IMR-90 (cell line): ENCODE data around the gene DNMT3B. TPM values are rescaled to one million over a fixed set of nuclear protein-coding genes. Genes with fewer than 3 reads are reported as not detected.

ENCODE experiments used
- ATAC-seq: fragments of 200-7000 bp; cut with Tn5 transposase; 2 replicates; pipeline ENCODE4 v1.9.1; 2020; ENCODE audit warnings: low read depth, mild to moderate bottlenecking, moderate library complexity
- BruUV-seq: library from RNA; stranded (reverse); fragments of 400-500 nt; replicated peaks from 2 replicates; lab custom pipeline; 2021; lab: Mats Ljungman, UMichigan
- CTCF ChIA-PET: fragments of 300-600 bp; formaldehyde crosslinking; extraction: SDS; loops from one replicate; lab custom pipeline; 2021; ENCODE audit warnings: antibody characterized with exemption; lab: Yijun Ruan, JAX
- POLR2A ChIA-PET: fragments of 300-600 bp; sonication (Branson Sonifier 250); formaldehyde crosslinking; loops from one replicate; lab custom pipeline; 2022; ENCODE audit warnings: antibody characterized with exemption; ENCODE audit not compliant: unreplicated experiment; lab: Charles Lee
- DNase-seq: peaks from one replicate; pipeline ENCODE4 v3.0.0; 2013
- H2AFZ ChIP-seq: replicated peaks from 2 replicates; pipeline ENCODE3; 2013; ENCODE audit warnings: low read length, mild to moderate bottlenecking; ENCODE audit not compliant: poor library complexity
- H2AK5ac ChIP-seq: 2 replicates; pipeline ENCODE4 v1.6.1; 2013; ENCODE audit warnings: low read depth, low read length, inconsistent platforms
- H2AK9ac ChIP-seq: replicated peaks from 2 replicates; pipeline ENCODE3; 2013; ENCODE audit warnings: mild to moderate bottlenecking, low read depth, low read length, moderate library complexity; ENCODE audit not compliant: poor library complexity
- H2BK120ac ChIP-seq: 2 replicates; pipeline ENCODE4 v1.6.1; 2013; ENCODE audit warnings: low read depth, low read length, inconsistent platforms
- H2BK15ac ChIP-seq: 3 replicates; pipeline ENCODE4 v1.6.1; 2013; ENCODE audit warnings: low read depth, low read length, inconsistent platforms
- H2BK20ac ChIP-seq: 2 replicates; pipeline ENCODE4 v1.6.1; 2013; ENCODE audit warnings: low read depth, mild to moderate bottlenecking, inconsistent platforms, low read length, moderate library complexity
- H2BK5ac ChIP-seq: 2 replicates; pipeline ENCODE4 v1.6.1; 2013; ENCODE audit warnings: mild to moderate bottlenecking, low read depth, low read length, inconsistent platforms; ENCODE audit not compliant: poor library complexity, severe bottlenecking
- H3K14ac ChIP-seq: replicated peaks from 2 replicates; pipeline ENCODE4 v1.6.1; 2013; ENCODE audit warnings: low read depth, low read length, inconsistent platforms
- H3K18ac ChIP-seq: 2 replicates; pipeline ENCODE4 v1.6.1; 2013; ENCODE audit warnings: low read depth, low read length, control low read depth
- H3K23ac ChIP-seq: 2 replicates; pipeline ENCODE4 v1.6.1; 2013; ENCODE audit warnings: low read depth, low read length, inconsistent platforms
- H3K27ac ChIP-seq: 2 replicates; pipeline ENCODE4 v1.5.1; 2013; ENCODE audit warnings: mild to moderate bottlenecking, control low read depth, low read length; ENCODE audit not compliant: insufficient read depth
- H3K27me3 ChIP-seq: 2 replicates; pipeline ENCODE4 v1.6.1; 2013; ENCODE audit warnings: low read length; ENCODE audit not compliant: control insufficient read depth, insufficient read depth
- H3K36me3 ChIP-seq: 2 replicates; pipeline ENCODE4 v1.6.1; 2013; ENCODE audit warnings: low read length, mixed read lengths; ENCODE audit not compliant: control insufficient read depth, insufficient read depth
- H3K4ac ChIP-seq: 2 replicates; pipeline ENCODE4 v1.6.1; 2013; ENCODE audit warnings: low read depth, low read length, inconsistent platforms
- H3K4me1 ChIP-seq: 2 replicates; pipeline ENCODE4 v1.6.1; 2013; ENCODE audit warnings: low read length, mixed read lengths; ENCODE audit not compliant: control insufficient read depth, insufficient read depth
- H3K4me2 ChIP-seq: 2 replicates; pipeline ENCODE4 v1.6.1; 2013; ENCODE audit warnings: low read depth, mild to moderate bottlenecking, control low read depth, low read length, moderate library complexity
- H3K4me3 ChIP-seq: 2 replicates; pipeline ENCODE4 v1.5.1; 2013; ENCODE audit warnings: low read depth, mild to moderate bottlenecking, control low read depth, low read length, moderate library complexity; ENCODE audit not compliant: insufficient read depth
- H3K56ac ChIP-seq: 2 replicates; pipeline ENCODE4 v1.6.1; 2013; ENCODE audit warnings: low read length, inconsistent platforms; ENCODE audit not compliant: insufficient read depth; ENCODE audit errors: extremely low read depth
- H3K79me1 ChIP-seq, 2 experiments: 2 replicates each; pipeline ENCODE4 v1.6.1; 2013; ENCODE audit warnings: low read length in 2 of 2, inconsistent platforms in 1 of 2, low read depth in 1 of 2
- H3K9ac ChIP-seq: 2 replicates; pipeline ENCODE4 v1.6.1; 2013; ENCODE audit warnings: low read depth, low read length, control low read depth
- H3K9me1 ChIP-seq: 2 replicates; pipeline ENCODE4 v1.6.1; 2013; ENCODE audit warnings: low read length, inconsistent platforms; ENCODE audit not compliant: insufficient read depth
- H3K9me3 ChIP-seq: 2 replicates; pipeline ENCODE4 v1.6.1; 2013; ENCODE audit warnings: low read length; ENCODE audit not compliant: control insufficient read depth, insufficient read depth
- H4K20me1 ChIP-seq: 2 replicates; pipeline ENCODE4 v1.6.1; 2013; ENCODE audit warnings: low read length, inconsistent platforms; ENCODE audit not compliant: insufficient read depth
- H4K5ac ChIP-seq: 2 replicates; pipeline ENCODE4 v1.6.1; 2013; ENCODE audit warnings: mild to moderate bottlenecking, low read depth, low read length, control low read depth
- H4K8ac ChIP-seq, 2 experiments: 2 replicates each; pipeline ENCODE4 v1.6.1; 2013; ENCODE audit warnings: low read depth in 2 of 2, low read length in 2 of 2, control low read depth in 1 of 2, inconsistent platforms in 1 of 2
- H4K91ac ChIP-seq: 2 replicates; pipeline ENCODE4 v1.6.1; 2013; ENCODE audit warnings: low read depth, low read length, inconsistent platforms; ENCODE audit not compliant: insufficient read depth
- BHLHE40 ChIP-seq: fragments of 150-350 bp; IDR thresholded peaks from 2 replicates; pipeline ENCODE4 v1.6.1; 2016; ENCODE audit warnings: mild to moderate bottlenecking, low read depth, low read length
- CHD1 ChIP-seq: IDR thresholded peaks from 2 replicates; pipeline ENCODE4 v1.6.1; 2012; ENCODE audit warnings: low read depth, low read length, improper control_type of control experiment
- CTCF ChIP-seq: conservative IDR thresholded peaks from 2 replicates; pipeline ENCODE4 v1.5.1; 2012; ENCODE audit warnings: mild to moderate bottlenecking, low read depth, low read length, improper control_type of control experiment
- ELK1 ChIP-seq: fragments of 150-350 bp; IDR thresholded peaks from 2 replicates; pipeline ENCODE4 v1.6.1; 2016; ENCODE audit warnings: low read depth, mild to moderate bottlenecking, low read length, moderate library complexity, borderline replicate concordance
- FOS ChIP-seq: fragments of 150-350 bp; IDR thresholded peaks from 2 replicates; pipeline ENCODE4 v1.6.1; 2016; ENCODE audit warnings: low read depth, low read length
- MAZ ChIP-seq: IDR thresholded peaks from 2 replicates; pipeline ENCODE4 v1.6.1; 2012; ENCODE audit warnings: low read depth, mild to moderate bottlenecking, low read length, improper control_type of control experiment, moderate library complexity, borderline replicate concordance
- NFE2L2 ChIP-seq: fragments of 150-350 bp; IDR thresholded peaks from 2 replicates; pipeline ENCODE4 v1.6.1; 2016; ENCODE audit warnings: low read depth, mild to moderate bottlenecking, low read length
- POLR2A ChIP-seq: IDR thresholded peaks from 2 replicates; pipeline ENCODE4 v1.6.1; 2012; ENCODE audit warnings: mild to moderate bottlenecking, low read depth, low read length
- RCOR1 ChIP-seq: IDR thresholded peaks from 2 replicates; pipeline ENCODE4 v1.6.1; 2012; ENCODE audit warnings: mild to moderate bottlenecking, low read length, improper control_type of control experiment; ENCODE audit not compliant: insufficient replicate concordance
- RFX5 ChIP-seq: IDR thresholded peaks from 2 replicates; pipeline ENCODE4 v1.8.0; 2012; ENCODE audit warnings: low read depth, mild to moderate bottlenecking, low read length, moderate library complexity
- SMC3 ChIP-seq: fragments of 150-350 bp; IDR thresholded peaks from 2 replicates; pipeline ENCODE4 v1.6.1; 2016; ENCODE audit warnings: low read depth, mild to moderate bottlenecking, antibody characterized with exemption, low read length, moderate library complexity
- USF2 ChIP-seq: fragments of 150-350 bp; IDR thresholded peaks from 2 replicates; pipeline ENCODE4 v1.6.1; 2017; ENCODE audit warnings: mild to moderate bottlenecking, antibody characterized with exemption, low read length, low read depth
- WGBS, 2 experiments: methylation state at CpG; one replicate each; pipeline versions ENCODE4 v1.1.5 to v1.1.7; 2013; ENCODE audit warnings: missing lambda C conversion rate in 2 of 2; ENCODE audit not compliant: insufficient read length in 1 of 2; ENCODE audit errors: extremely low coverage in 2 of 2; 5-methylcytosine and 5-hydroxymethylcytosine counted together
- dilution Hi-C: fragments of 300-500 bp; cut with HindIII; formaldehyde crosslinking; loops from one replicate; pipeline ENCODE4 v1.14.3; 2018; ENCODE audit warnings: low sequenced_read_pairs; ENCODE audit not compliant: unreplicated experiment
- in situ Hi-C: fragments of 300-500 bp; cut with MboI; formaldehyde crosslinking; loops from 3 replicates; pipeline ENCODE4 v1.14.3; 2019; ENCODE audit warnings: low sequenced_read_pairs, inconsistent platforms, mixed read lengths
- intact Hi-C: fragments of 100-400 bp; cut with micrococcal nuclease; formaldehyde crosslinking; loops from 2 replicates; pipeline ENCODE4 v1.10.0; 2022
- polyA plus RNA-seq, 3 experiments: library from polyadenylated mRNA; depleted of rRNA; stranded (reverse); fragments of >200 nt; gene quantifications; 2 replicates each; pipeline ENCODE4 v1.2.3, GENCODE V29; 2012; ENCODE audit warnings: low replicate concordance in 1 of 3
- total RNA-seq: library from RNA; depleted of rRNA; stranded (reverse); fragments of >200 nt; gene quantifications from 2 replicates; pipeline ENCODE4 v1.2.3, GENCODE V29; 2012

The DNMT3B gene
- total and polyA plus RNA-seq, 2 of the 4 experiments (the other 2 are of a cell fraction) = 1.3 to 1.9 TPM

GRCh38 chr20:32848846-32849245 is 86.7 kb downstream of the DNMT3B start:
- Histone ChIP-seq H4K5ac (no peak overlapping the region), H4K20me1 (peaks cover 26% of the 10 kb centered on the region), H2AFZ (no peak overlapping the region), H3K9ac (no peak overlapping the region), H3K79me1 (peaks cover 28 to 72% of the 10 kb centered on the region in 2 experiments), H4K91ac (no peak overlapping the region), H2AK9ac (no peak overlapping the region), H3K9me3 (no peaks in the 10 kb centered on the region), H3K14ac (no peak overlapping the region), H3K4ac (no peak overlapping the region), H2BK5ac (no peak overlapping the region), H2AK5ac (no peak overlapping the region), H3K56ac (no peak overlapping the region), H3K4me1 (peaks cover 3% of the 10 kb centered on the region; the same call in 1 of the 2 replicates), H3K4me3 (no peak overlapping the region), H4K8ac (no peak overlapping the region), H2BK20ac (no peak overlapping the region), H2BK15ac (no peak overlapping the region), H3K23ac (no peak overlapping the region), H2BK120ac (no peak overlapping the region), H3K18ac (no peak overlapping the region), H3K36me3 (peaks cover 34% of the 10 kb centered on the region), H3K4me2 (no peak overlapping the region), H3K27ac (no peak overlapping the region), H3K27me3 (no peaks in the 10 kb centered on the region), H3K9me1 (peaks cover 8% of the 10 kb centered on the region; the same call in 1 of the 2 replicates)
- ChIA-PET CTCF (no interaction called here), POLR2A (no interaction called here)
- DNase-seq = no peak
- in situ Hi-C loops (no loop called here), dilution Hi-C loops (no loop called here), intact Hi-C loops (no loop called here)
- WGBS, 2 experiments = no CpG with 5 or more reads among the region's 6 CpGs
- ATAC-seq = no peak
- no TSS peak for BruUV-seq
- TF ChIP-seq BHLHE40 (no peak), SMC3 (no peak), RFX5 (no peak), CTCF (no peak), CHD1 (no peak), FOS (no peak), MAZ (no peak), USF2 (no peak), RCOR1 (no peak), NFE2L2 (no peak), ELK1 (no peak), POLR2A (no peak)
